HG02763 (cell line): ENCODE data around the gene RRAS2.
"Not testable (repeated sequence)": the region's sequence is repeated elsewhere in the genome, so short reads cannot be mapped to it uniquely, and the experiment has no call there.

ENCODE experiments used
- ATAC-seq: cut with Tn5 transposase; IDR thresholded peaks from one replicate; pipeline ENCODE4 v1.9.1; 2021; ENCODE audit warnings: mild to moderate bottlenecking, moderate library complexity; ENCODE audit not compliant: unreplicated experiment

The RRAS2 gene

GRCh38 chr11:14308897-14309387 lies 50.0 kb downstream of the RRAS2 start:
- no peak for ATAC-seq

GRCh38 chr11:14308114-14308896 lies 50.7 kb downstream of the RRAS2 start:
- ATAC-seq, result no peak

GRCh38 chr11:14306481-14306880 lies 52.5 kb downstream of the RRAS2 start:
- ATAC-seq, result no peak

- no peak for ATAC-seq
Measured at GRCh38 chr11:14305649-14306048, 53.3 kb downstream of the RRAS2 start.

- no peak for ATAC-seq
Measured at GRCh38 chr11:14304601-14305000, 54.4 kb downstream of the RRAS2 start.

GRCh38 chr11:14300661-14301304 lies 58.2 kb downstream of the RRAS2 start:
- ATAC-seq, result peak; percentile 72

GRCh38 chr11:14299921-14300320 lies 59.1 kb downstream of the RRAS2 start:
- no peak for ATAC-seq

- ATAC-seq, result no peak
Measured at GRCh38 chr11:14290422-14290821, 68.6 kb downstream of the RRAS2 start.

GRCh38 chr11:14288189-14288935 lies 70.6 kb downstream of the RRAS2 start:
- no peak for ATAC-seq

- ATAC-seq, result not testable (repeated sequence)
Measured at GRCh38 chr11:14278869-14279268, 80.1 kb downstream of the RRAS2 start.

GRCh38 chr11:14275076-14275475 lies 83.9 kb downstream of the RRAS2 start:
- no peak for ATAC-seq

GRCh38 chr11:14273895-14274294 lies 85.1 kb downstream of the RRAS2 start:
- no peak for ATAC-seq

GRCh38 chr11:14270690-14271542 lies 88.1 kb downstream of the RRAS2 start:
- no peak for ATAC-seq

- peak; percentile 47 for ATAC-seq
Measured at GRCh38 chr11:14269692-14270573, 89.0 kb downstream of the RRAS2 start.

- ATAC-seq, result no peak
Measured at GRCh38 chr11:14267861-14268635, 90.9 kb downstream of the RRAS2 start.

- no peak for ATAC-seq
Measured at GRCh38 chr11:14266622-14267021, 92.4 kb downstream of the RRAS2 start.

- no peak for ATAC-seq
Measured at GRCh38 chr11:14264966-14265365, 94.0 kb downstream of the RRAS2 start.

- ATAC-seq, result no peak
Measured at GRCh38 chr11:14262271-14262846, 96.6 kb downstream of the RRAS2 start.

- no peak for ATAC-seq
Measured at GRCh38 chr11:14261066-14261465, 97.9 kb downstream of the RRAS2 start.
